HG03175 (cell line): ENCODE measurements around the gene TXNDC11.

Experiments used
- ATAC-seq: cut with Tn5 transposase; IDR thresholded peaks from one replicate; pipeline ENCODE4 v1.9.1; 2021; ENCODE audit warnings: mild to moderate bottlenecking, moderate library complexity; ENCODE audit not compliant: unreplicated experiment

TXNDC11 gene

DNA sequence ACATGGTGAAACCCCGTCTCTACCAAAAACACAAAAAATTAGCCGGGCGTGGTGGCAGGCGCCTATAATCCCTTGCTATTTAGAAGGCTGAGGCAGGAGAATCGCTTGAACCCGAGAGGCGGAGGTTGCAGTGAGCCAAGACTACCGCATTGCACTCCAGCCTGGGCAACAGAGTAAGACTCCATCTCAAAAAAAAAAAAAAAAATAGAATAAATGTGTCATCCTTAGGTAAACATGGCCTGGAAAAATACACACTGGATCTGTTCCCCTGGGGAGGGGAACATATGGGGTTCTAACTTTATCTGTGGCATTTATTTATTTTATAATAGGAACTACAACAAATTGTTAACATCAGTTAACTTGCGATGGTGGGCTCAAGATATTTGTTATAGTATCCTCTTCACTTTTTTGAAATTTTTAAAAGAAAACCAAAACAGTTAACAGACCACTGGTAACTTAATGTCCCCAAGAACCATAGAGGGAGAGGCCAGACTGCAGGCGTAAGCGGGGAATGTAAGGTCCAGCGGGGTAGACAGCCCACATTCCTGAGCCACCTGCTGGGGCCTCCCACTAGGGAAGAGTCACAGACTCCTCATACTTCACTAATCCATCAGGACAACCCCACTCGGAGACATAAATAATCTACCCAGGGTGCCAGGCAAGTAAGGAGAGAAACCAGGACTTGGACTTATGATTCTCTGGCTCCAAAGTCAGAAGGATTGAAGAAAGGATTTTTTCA lies 12.5 kb upstream of the TXNDC11 start:
- ATAC-seq, result no peak

- no peak for ATAC-seq
Observed at GRCh38 chr16:11752856-11753255, 10.2 kb upstream of the TXNDC11 start.

DNA sequence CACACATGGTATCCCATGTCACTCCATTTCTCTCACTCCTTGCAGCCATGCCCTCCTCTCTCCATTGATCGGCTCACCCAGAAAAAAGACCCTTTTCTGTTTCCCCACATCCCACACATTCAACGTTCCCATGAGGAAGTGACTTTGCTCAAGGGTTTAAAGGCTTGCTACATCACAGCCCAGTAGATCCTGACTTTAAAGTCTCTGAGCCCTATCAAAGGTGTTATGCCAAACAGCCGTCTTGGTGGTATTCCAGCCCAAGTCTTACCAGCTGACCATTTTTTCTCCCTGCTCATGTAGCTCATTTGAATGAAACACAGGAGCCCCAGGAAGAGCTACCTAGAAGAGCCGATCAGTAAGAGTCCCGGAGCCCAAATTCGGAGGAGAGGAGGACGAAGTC lies 7.4 kb upstream of the TXNDC11 start:
- ATAC-seq, result no peak

DNA sequence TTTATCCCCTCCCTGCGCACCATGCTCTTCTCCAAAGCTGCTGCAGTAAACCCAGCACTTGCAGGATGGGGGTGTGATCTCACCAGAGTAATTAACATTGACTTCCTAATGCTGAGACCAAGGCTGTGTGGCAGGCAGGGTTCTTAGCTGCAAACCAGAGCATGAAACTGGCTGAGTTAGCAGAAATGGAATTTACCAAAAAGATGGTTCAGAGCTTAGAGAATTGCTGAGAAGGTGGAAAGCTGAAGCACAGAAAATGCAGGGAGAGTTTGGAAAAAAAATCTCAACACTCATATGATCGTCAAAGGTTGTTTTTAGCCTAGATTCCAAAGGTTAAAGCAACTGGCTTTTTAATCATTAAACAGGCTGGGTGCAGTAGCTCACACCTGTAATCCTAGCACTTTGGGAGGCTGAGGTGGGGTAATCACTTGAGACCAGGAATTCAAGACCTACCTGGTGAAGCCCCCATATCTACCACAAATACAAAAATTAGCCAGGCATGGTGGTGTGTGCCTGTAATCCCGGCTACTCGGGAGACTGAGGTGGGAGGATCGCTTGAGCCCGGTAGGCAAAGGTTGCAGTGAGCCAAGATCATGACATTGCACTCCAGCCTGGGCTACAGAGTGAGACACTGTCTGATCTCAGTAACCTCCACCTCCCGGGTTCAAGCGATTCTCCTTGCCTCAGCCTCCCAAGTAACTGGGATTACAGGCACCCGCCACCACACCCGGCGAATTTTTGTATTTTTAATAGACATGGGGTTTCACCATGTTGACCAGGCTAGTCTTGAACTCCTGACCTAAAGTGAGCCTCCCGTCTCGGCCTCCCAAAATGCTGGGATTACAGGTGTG lies 6.0 kb upstream of the TXNDC11 start:
- ATAC-seq, result no peak

DNA sequence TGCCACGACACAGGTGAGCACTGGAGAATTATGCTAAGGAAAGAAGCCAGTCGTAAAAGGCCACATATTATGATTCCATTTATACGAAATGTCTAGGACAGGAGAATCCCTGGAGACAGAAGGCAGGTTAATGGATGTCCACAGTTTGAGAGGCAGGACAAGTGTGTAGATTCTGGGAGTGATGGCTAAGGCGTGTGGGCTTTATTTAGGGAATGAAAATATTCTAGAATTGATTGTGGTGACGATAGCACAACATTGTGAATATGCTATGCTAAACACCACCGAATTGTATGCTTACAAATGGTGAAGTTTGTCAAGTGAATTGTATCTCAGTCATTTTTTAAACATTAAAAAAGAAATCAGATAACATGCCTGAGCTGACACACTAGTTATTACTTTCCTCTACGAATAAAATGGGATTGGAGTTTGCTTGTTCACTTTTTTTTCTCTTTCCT lies 5.3 kb upstream of the TXNDC11 start:
- ATAC-seq, result no peak

DNA sequence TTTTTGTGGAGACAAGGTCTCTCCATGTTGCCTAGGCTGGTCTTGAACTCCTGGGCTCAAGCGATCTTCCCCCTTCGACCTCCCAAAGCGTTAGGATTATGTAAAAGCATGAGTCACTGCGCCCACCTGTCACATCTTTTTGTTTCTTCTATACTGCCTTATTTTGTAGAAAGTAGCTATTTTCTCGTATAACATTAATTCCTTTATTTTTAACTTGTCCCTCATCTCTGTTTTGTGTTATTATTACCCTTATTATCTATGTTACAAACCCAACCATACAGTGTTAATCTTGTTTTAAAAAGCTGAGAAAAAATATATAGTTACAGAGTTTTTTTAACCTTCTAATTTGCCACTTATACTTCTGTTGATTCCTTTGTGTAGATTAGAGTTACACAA lies 1.4 kb upstream of the TXNDC11 start:
- no peak for ATAC-seq

GRCh38 chr16:11743308-11744074 lies 834 bp upstream of the TXNDC11 start:
- no peak for ATAC-seq

- ATAC-seq, result peak; percentile 28
Observed at GRCh38 chr16:11742093-11742535, 543 bp downstream of the TXNDC11 start.

DNA sequence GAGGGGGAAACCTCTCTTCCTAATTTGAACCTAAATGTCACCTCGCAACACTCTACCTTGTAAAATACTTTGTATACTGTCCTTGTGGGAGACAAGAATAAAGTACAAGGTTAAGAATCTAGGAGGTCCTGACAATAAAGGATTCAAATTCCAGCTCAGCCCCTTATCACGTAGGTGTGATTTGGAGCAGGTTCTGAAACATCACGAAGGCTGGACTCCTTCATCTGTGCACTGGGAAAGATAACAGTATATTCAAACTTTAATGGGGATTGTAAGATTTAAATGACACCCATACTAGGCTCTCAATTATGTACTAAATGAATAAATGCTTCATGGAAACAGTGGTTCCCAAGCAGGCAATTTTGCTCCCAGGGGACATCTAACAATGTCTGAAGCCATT lies 2.1 kb downstream of the TXNDC11 start:
- ATAC-seq, result no peak

- no peak for ATAC-seq
Observed at GRCh38 chr16:11738742-11739544, 3.7 kb downstream of the TXNDC11 start.

- ATAC-seq, result no peak
Observed at GRCh38 chr16:11737713-11738112, 4.9 kb downstream of the TXNDC11 start.

GRCh38 chr16:11736903-11737302 lies 5.8 kb downstream of the TXNDC11 start:
- ATAC-seq, result no peak

DNA sequence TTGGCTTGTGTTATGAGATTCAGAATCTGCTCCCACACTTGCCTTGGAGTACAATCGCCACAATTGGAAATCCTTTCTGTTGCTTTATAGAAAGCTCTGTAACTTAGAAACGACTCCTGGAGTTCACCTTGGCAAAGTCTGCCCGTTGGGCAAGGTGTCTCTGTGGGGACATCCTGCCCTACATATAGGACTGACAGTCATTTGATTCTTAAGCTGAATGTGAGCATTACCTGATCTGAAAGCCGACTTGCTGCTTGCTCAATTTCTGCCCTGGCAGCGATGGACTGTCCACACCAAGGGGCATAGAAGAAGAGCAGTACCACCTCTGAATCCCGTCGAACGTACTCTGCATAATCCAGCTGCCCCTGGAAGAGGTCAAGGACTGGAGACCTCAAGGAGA lies 6.9 kb downstream of the TXNDC11 start:
- no peak for ATAC-seq

DNA sequence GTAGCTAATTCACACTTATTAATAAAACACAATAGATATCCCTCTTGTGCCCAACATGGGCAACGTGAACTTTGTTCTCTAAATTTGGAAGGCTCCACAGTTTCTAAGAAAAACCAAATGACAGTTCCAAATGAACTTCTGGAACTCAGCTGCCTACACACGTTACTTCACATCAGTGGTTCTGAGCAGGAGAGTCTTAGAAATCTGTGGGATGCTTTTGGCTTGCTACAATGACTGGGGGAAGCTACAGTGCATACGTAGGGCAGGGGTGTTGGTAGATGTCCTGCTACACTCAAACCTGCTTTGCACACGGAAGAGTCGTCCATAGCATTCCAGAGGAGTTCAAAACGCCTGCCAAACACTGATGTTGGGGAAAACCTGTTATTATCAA lies 8.0 kb downstream of the TXNDC11 start:
- ATAC-seq, result no peak

GRCh38 chr16:11734025-11734652 lies 8.5 kb downstream of the TXNDC11 start:
- ATAC-seq, result no peak

DNA sequence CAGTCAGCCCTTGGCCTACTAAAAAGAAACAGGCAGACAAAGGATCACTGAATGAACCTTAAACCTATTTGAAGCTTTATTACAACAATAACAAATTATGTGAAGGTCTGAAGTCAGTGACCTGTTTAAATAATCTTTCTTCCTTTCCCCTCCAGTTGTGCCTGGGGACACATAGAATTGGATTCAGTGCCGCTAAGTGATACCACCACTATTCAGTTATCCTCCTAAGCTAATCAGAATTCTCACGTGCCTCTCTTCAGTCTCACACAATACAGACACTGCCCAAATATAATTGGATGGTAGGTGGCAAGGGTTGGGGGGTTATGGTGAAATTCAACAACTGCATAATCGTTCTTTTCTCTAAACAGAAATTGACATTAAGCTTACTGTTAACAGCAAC lies 11.4 kb downstream of the TXNDC11 start:
- ATAC-seq, result no peak

- no peak for ATAC-seq
Observed at GRCh38 chr16:11729787-11730186, 12.9 kb downstream of the TXNDC11 start.

DNA sequence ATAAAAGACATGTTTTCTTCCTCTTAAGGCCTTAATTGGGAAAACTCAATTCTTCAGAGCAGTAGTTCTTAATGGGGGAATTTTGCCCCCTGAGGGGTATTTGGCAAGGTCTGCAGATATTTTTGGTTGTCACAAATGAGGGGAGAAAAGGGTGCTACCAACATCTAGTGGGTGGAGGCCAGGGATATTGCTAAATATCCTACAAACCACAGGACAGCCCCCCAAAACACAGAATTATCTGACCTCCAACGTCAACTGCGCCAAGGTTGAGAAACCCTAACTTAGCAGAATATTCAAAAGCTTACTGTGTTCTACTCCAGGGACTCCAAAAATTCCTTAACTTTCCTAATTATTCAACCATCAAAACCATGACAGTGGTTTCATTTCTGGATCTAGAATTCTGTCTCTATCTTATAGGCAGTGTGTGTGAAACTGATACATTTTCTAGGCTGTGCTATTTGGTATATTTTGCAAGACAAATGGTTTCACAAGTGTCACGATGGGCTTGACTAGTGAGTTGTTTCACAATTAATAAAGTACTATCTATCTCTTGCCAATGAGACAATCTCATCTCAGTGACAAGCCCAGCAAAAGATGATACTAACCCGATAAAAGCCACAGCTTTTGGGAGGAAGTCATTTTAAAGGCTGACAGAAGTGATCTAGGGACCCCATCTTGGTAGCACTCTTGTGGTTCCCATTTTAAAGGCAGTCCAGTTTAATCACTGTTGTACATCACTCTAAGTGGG lies 14.7 kb downstream of the TXNDC11 start:
- ATAC-seq, result no peak

DNA sequence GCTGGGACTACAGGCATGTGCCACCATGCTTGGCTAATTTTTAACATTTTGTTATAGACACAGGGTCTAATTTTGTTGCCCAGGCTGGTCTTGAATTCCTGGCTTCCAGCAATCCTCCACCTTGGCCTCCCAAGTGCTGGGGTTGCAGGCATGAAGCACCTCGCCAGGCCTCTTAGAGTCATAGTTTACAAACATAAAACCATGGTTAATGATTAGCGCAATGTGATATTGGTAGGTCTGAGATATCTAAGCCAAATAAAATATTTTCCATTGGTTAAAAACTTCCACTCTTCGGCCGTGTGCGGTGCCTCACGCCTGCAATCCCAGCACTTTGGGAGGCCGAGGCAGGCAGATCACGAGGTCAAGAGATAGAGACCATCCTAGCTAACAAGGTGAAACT lies 16.6 kb downstream of the TXNDC11 start:
- no peak for ATAC-seq
